GM21737 (cell line): Measurements from ENCODE around the gene FOSL2.

Experiments
- ATAC-seq: cut with Tn5 transposase; IDR thresholded peaks from one replicate; pipeline ENCODE4 v1.9.1; 2021; ENCODE audit warnings: mild to moderate bottlenecking, moderate library complexity; ENCODE audit not compliant: unreplicated experiment

FOSL2 gene

DNA sequence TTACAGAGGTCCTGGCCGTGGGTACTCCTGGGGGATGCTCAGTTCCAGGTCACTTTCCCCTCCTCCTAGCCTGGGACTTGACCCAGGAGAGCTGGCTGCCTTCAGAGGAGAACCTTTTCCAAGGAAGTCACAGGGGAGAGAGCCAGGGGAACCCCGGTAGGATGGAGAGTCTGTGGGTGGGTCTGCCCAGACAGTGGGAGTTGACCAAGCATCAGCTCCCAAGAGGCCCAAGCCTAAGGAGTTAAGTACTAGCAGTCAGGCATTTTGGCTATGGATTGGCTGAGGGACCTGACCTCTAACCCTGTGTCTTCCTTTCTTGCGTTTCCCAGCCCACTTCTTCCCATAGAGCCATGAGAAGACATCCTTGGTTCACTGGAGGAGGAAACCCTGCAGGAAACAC, 54.4 kb downstream of the FOSL2 start:
- no peak for ATAC-seq

DNA sequence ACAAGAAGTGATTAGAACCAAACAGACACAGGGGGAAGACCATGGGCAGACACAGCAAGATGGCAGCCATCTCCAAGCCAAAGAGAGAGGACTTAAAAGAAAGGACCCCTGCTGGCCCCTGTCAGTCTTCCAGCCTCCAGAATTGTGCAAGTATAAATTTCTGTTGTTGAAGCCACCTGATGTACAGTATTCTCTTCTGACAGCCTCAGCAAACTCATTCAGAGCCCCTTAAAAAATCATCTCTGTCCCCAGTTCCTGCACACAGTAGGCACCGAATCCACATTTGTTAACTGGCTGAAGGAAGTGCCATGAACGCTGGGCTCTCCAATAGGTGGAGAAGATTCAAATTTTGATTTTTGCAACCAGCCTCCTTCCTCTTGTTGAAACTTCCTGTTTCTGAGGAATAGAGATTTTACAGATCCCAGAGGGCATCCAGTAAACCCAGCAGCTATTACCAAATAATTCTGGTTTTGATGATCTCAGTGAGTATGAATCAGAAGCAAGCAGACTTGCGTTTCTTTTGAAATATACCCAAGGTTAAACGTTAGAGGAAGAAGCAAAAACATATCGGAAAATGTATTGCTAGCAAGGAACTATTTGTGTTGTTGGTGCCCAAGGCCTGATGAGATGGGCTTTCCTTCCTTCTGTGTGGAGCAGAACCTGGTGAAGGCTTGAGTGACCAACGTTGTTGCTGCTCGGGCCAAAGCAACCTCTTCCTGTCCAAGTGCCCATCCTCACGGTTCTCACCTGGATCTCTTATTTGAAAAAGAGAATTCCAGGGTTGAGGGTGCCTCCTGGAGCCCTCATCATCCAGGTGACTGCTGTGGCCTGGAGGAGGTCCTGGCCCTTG, 55.5 kb downstream of the FOSL2 start:
- no peak for ATAC-seq

DNA sequence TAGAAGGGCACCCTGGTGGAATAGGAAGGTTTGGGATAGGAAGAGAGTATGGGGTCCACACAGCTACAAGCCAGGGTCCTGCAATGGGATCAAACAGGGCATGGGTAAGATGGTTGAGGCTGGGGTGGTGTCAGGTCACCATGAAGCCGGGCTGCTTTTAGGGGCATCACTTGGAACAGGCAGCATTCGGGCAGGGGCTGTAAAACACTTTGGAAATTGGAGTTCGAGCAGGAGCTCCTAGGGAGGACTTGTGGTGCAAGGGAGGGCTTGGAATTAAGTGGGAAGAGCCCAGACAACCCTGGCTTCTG, 56.1 kb downstream of the FOSL2 start:
- ATAC-seq, result no peak

DNA sequence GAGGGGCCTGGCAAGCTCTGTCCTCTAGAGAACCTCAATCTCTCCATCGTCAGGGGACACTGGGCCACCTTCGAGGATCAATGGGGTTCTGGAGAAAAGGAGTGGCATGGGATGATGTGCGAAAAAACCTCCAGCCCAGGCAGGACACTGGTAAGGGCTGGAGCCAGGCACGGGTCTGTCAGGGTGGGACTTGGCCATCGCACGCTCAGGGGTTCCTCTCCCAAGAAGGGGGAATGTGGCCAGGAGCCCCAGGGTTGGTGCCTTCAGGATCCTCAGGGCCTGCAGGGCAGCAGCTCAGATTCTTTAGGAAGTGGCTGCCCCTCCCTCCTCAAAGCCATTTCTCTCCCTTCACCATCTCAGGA, 56.4 kb downstream of the FOSL2 start:
- ATAC-seq, result no peak

DNA sequence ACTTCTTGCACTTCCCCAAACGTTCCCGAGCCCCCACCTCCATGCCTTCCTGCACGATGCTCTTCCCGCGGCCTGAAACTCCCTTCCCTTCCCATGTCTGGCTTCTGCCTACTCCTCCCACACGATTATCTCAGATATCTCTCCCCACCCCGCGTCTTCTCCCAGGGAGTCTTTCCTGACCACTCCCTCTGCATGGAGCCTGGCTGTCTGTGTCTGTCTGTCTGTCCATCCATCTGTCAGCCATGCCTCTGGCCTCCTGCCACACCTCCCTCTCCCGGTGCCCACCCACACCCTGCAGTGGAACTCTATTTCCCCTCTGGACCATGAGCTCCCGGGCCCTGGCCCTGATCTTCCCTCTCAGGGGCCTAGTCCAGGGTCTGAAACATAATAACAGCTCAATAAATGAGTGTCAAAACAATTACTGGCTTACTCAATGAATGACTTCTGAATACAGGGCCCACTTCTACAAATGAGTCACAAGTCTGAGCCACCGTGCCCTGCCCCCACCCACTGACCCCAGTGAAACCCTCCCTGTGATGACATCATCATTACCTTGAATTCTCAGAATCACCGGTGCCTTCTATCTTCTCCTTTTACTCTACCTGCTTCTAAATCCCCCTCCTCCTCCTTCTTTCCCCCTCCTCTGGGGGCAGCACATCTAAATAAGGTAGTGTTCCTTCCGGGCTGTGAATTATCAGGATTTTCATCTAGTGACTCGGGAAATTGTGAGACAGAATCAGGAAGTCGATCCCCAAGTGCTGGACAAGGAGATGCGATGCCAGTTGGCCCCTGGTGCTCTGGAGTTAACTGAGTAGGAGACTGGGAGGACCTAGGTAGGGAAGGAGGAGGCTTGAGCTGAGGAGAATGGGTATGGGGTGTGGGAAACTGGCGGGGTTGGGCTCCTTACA, 57.1 kb downstream of the FOSL2 start:
- no peak for ATAC-seq

DNA sequence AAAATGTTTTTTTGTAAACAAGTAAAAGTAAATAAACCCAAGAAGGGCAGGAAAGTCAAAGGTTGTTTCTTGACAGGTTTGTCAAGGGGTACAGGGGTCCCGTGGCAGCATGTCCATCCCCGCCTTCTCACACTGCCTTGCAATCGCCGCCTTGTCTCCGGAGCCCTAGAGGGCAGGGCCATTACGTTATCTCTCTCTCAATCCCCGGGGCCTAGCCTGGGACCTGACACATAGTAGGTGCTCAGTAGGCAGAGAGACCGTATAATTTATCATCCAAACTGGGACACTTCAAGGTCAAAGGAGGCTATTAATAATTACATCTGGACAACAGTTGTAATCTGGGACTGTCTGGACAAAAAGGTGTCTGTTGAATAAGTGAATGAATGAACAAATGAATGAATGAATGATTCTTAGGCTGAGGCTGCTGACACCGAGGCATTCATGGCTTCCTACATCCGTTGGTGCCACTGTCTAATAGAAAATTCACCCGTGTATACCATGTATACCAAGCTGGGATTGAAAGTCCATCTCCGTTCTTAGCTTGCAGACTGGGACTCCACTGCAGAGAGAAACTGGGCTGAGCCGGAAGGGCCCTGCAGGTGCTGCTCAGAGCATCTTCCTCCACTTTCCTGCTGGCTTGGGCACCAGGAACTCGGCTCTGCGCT, 58.4 kb downstream of the FOSL2 start:
- ATAC-seq, result no peak

DNA sequence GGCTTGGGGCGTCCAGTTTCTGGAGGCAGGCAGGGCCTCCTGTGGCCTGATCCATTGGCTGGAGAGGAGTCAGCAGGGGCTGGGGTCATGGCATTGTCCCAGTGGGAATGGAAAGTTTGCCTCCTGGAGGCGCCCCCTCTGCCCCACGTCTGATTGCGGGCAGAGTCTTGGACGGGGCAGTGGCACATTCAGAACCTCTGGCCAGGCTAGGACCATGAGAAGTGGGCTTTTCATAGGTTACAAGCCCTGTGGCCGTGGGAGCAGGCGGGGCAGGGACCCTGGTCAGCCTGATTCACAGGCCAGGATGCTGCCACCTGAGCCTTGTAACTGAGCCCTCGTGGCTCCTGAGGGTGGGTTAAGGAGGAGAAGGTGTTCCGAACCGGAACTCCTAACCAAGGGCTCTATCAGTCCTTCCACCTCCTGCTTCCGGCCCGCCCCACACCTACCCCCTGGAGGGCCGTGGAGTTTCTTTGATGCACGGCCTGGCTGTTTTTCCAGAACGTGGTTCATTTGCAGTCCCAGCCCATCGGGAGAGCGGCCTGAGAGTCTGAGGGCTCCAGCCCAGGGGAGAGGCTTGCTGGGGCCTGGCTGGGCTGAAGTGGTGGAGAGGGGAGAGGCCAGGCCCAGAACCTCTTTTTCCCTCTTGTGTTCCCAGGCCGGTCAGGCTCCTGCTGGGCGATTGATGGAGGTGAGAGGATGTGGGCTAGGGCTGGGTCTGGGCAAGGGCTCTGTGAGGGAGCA, 59.3 kb downstream of the FOSL2 start:
- no peak for ATAC-seq

DNA sequence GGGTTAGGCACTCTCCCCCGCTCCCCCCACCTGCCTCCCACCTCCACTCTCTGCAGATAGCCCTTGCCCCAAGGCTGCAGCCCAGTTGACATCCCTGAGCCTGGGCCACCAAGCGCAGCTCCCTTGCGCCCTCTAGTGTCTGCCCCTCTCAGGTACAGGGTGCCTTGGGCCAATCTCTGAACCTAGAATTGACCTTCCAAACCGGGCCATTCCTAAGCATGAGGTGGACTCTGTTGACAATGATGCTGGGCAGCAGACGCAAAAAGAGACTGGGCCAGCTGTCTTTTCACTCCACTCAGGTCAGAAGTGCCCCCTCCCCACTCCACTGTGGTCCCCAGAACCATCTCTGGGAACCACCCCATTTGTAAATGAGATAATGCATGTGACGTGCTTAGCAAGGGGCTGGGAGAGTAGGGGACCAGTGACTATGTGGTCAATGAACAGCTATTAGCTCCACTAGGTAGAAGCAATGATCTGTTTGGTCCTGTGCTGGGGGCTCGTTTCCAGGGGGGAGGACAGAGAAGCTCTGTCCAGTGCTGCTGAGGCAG, 60.0 kb downstream of the FOSL2 start:
- no peak for ATAC-seq

DNA sequence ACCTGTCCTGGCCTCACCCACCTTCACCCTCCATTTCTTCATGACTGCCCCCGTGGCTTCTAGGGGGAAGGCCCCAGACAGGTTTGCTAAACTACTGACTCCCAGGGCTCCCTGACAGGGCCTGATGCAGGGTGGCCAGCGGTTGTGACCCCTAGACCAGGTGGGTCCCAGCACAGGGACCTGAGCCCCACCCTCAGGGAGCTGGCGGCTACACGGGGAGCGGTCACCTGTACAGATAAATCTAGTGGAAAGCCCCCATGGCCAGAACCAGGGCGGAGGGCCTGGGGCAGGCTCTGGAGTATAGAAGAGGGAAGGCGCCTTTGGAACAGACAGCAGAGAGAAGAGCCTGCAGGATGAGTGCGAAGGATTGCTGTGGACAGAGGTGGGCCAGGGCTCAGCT, 60.7 kb downstream of the FOSL2 start:
- ATAC-seq, result no peak

DNA sequence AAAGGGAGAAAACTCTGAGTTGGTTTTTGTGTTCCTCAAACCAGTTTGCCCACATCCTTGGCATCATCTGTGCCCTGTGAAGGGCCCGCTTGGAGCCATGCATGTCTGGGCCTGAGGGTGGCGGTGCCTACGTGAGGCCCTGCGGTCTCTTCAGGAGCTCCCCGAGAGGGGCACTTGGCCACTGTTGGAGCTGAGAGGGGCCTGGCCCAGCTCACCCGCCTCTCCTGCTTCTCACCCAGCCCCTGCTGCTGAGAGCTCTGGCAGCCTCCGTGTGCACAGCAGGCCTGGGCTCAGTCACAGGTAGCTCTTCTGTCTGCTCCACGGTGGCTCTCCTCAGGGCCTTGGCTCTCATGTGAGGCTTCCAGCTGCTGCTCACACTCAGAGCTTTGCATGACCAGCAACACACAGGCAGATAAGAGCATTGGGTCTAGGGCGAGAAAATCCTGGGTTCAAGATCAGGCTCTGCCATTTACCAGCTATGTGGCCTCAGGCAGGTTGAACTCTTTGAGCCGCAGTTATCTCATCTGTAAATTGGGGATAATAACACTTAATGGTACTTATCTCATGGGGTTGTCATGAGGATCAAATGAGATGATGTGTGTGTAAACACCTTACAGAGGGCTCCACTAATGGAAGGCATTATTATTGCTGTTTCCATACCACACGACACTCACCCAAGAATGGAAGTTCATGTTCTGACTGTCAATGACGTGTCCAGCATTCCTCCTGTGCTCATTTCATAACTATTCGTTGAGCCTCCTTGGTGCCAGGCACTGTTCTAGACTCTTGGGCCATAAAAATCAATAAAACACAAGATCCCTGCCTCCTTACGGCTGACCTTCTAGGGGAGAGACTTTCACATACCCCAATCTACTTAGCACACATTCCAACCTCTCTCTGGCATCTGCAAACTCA, 61.6 kb downstream of the FOSL2 start:
- ATAC-seq, result no peak

DNA sequence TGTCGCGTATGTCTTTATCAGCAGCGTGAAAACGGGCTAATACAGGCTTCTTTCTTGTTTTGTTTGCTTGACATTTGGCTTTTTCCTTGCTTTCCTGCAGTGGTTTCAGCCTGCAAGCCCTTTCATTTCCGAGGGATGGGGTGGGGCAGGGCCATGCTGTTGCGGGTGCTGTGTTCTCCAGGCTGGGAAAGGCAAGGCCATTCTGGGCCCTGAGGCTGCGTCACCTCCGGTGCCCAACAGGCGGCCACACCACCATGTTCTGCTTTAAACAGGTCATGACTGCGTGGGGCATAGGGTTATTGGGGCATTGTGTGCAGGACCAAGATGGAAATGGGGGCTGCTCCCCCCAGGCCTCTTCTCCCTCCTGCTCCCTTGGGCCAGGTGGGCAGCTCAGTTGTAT, 64.6 kb downstream of the FOSL2 start:
- ATAC-seq, result no peak

DNA sequence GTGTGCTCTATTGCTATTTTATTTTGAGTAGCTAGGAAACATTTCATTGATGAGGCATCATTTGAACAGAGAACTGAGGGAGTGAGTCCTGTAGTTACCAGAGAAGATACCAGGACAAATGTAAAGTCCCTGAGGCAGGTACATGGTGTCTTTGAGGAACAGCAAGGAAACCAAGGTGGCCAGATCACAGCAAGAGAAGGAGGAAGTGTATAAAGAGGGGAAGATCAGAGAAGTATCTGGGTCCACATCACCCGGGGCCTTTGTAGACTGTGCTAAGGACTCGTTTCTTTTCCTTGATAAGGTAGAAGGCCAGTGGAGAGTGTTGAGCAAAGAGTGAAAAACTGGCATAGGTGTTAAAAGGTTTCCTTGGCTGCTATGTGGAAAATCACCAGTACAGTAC, 68.4 kb downstream of the FOSL2 start:
- ATAC-seq, result no peak

DNA sequence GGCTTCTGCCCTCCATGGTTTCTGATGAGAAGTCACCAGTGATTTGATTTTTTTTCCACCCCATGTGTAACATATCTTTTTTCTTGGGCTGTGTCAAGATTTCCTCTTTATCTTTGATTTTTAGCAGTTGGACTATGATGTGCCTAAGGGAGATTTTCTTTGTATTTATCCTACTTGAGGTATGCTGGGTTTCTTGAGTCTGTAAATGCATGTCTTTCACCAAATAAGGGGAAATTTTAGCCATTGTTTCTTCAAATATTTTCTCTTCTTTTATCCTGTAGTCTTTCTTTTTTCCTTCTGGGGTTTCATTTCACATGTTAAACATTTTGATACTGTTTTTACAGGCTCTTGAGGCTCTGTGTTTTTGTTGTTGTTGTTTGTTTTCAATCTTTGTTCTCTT, 69.5 kb downstream of the FOSL2 start:
- ATAC-seq, result no peak

DNA sequence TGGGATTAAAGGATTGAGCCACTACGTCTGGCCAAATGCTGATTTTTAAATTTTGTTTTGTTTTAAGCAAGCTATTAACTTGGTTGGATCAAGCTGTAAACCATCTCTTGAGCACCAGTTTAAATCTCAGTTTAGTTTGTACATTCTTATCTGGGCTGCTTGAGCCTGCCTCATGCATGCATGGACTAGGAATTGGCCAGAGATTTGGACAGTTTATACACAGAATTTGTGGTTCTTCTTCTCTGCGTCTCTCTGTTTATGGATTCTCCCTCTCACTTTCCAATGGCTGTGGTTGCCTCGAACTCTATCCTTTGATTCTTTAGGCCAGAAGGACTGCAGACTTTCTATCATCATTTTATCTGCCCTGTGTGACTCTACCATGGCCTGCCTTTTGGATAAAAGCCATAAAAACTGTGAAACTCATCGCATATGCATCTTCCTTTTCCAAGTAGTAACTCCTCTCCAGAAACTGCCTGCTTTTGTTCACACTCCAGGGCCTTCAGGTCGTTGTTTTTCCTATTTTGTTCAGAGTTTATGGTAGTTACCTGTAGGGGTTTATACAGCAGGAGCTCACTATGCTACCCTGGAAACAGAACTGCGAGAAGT, 70.7 kb downstream of the FOSL2 start:
- no peak for ATAC-seq

DNA sequence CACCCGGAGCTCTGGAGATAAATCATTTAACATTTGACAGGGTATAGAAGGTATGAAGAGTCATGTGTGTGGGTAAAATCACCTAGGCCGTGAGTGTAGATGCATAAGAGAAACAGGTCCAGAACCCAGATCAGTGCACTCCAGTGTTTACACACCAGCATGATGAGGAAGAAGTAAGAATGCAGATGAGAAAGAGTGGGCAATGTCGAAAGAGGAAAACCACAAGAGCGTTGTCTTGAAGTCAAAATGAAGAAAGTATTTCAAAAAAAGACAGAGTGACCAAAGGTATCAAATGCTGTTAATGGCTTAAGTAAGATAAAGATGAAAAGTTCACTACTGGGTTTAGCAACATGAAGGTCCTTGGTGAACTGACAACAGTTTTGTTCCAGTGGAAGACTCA, 71.2 kb downstream of the FOSL2 start:
- no peak for ATAC-seq

DNA sequence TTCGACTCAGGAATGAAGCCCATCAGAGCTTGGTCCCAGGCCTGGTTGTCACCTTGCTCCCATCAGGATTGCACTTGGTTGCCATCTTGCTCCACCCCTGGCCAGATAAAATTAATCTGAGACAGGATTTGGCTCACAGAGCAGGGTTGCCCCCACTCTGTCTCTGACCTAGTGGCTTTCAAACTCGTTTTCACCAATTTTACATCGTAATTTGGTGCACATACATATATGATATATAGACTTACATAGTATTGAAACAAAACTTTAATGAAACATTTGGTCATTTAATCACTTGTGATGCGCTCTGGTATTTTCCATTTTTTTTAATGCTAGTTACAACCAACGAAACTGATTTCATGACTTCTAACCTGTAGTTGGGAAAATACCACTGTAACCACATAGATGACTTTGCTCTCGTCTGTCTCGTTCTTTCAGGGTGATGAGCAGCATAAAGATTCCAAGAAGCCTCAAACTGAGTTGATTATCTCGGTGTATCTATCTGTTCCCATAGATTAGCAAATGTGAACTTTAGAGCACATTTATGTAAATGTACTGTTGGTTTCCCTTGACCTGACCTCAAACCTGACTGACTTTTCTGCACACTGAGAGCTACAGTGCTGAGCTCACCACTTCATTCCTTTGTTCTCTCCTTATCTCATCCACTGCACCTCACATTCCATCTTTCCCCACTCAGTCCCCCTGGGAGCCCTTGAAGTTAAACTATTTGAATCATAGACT, 72.7 kb downstream of the FOSL2 start:
- no peak for ATAC-seq
